ENCODE measurements around the gene TAP2. TPM values are rescaled to one million over a fixed set of nuclear protein-coding genes. Genes with fewer than 3 reads are reported as not detected.

Gene TAP2
- total RNA-seq, result 81.8 TPM
- long read RNA-seq, full-length matches to known transcripts, result 14 of 18 reads
- long read RNA-seq, partial matches to known transcripts, result 1 of 18 reads
- long read RNA-seq, other reads (novel, unspliced or antisense), result 3 of 18 reads

- H3K9me3 ChIP-seq, result no peaks in the 10 kb centered on the region
- peaks cover 42% of the 10 kb centered on the region for H3K4me1 ChIP-seq
- peak within 1 kb of the TSS; percentile 85 for H3K4me3 ChIP-seq
- peaks cover 55% of the 10 kb centered on the region for H3K36me3 ChIP-seq
- peak within 1 kb of the TSS; percentile 93 for H3K27ac ChIP-seq
- intact Hi-C loops (cut with DNase I), result no loop called here
- H3K27me3 ChIP-seq (ENCODE audit: low read depth), result no peaks in the 10 kb centered on the region
- DNase-seq, result peak; percentile 97
- peak; percentile 98 for TF ChIP-seq CTCF (IDR thresholded peaks at IDR 0.05)
- peak; percentile 97 to 99 for ATAC-seq
Observed at GRCh38 chr6:32838114-32838958, at the start of gene TAP2. TSS of gene TAP2 (minus strand) at chr6:32838739. CDS start at chr6:32838233, 506 bp downstream.

- Histone ChIP-seq H3K4me1 (peaks cover 13% of the 10 kb centered on the region), H3K4me3 (no peak overlapping the region), H3K27me3 (ENCODE audit: low read depth) (no peaks in the 10 kb centered on the region), H3K27ac (no peak overlapping the region), H3K36me3 (no peaks in the 10 kb centered on the region), H3K9me3 (no peaks in the 10 kb centered on the region)
- TF ChIP-seq CTCF (IDR thresholded peaks at IDR 0.05), result no peak
- intact Hi-C loops (cut with DNase I), result loop anchor here (10.0 kb wide), 1 partner anchor 97 kb away; no protein-coding TSS in a partner anchor
- DNase-seq (no peak), ATAC-seq (no peak)
Observed at GRCh38 chr6:32887616-32888015, 49.1 kb upstream of the TAP2 start.

GRCh38 chr6:32886681-32887383 is 48.3 kb upstream of the TAP2 start:
- no peak for DNase-seq
- Histone ChIP-seq H3K27ac (no peak overlapping the region), H3K27me3 (ENCODE audit: low read depth) (no peaks in the 10 kb centered on the region), H3K9me3 (no peaks in the 10 kb centered on the region), H3K4me3 (no peak overlapping the region), H3K4me1 (peaks cover 13% of the 10 kb centered on the region), H3K36me3 (no peaks in the 10 kb centered on the region)
- ATAC-seq, result no peak
- TF ChIP-seq CTCF (IDR thresholded peaks at IDR 0.05), result no peak
- intact Hi-C loops (cut with DNase I), result loop anchor here (10.0 kb wide), 1 partner anchor 98 kb away; no protein-coding TSS in a partner anchor

GRCh38 chr6:32885698-32886286 is 47.3 kb upstream of the TAP2 start:
- Histone ChIP-seq H3K4me3 (no peak overlapping the region), H3K4me1 (peaks cover 13% of the 10 kb centered on the region), H3K9me3 (no peaks in the 10 kb centered on the region), H3K36me3 (no peaks in the 10 kb centered on the region), H3K27ac (no peak overlapping the region), H3K27me3 (ENCODE audit: low read depth) (no peaks in the 10 kb centered on the region)
- intact Hi-C loops (cut with DNase I), result loop anchor here (10.0 kb wide), 1 partner anchor 99 kb away; no protein-coding TSS in a partner anchor
- peak; percentile 61 for TF ChIP-seq CTCF (IDR thresholded peaks at IDR 0.05)
- DNase-seq, result no peak
- peak; percentile 60 to 64 for ATAC-seq

- peak; percentile 64 for DNase-seq
- no peak for TF ChIP-seq CTCF (IDR thresholded peaks at IDR 0.05)
- peak; percentile 86 to 88 for ATAC-seq
- no peaks in the 10 kb centered on the region for H3K9me3 ChIP-seq
- H3K4me1 ChIP-seq, result peaks cover 13% of the 10 kb centered on the region
- H3K27ac ChIP-seq, result no peak overlapping the region
- H3K36me3 ChIP-seq, result no peaks in the 10 kb centered on the region
- H3K4me3 ChIP-seq, result no peak overlapping the region
- no peaks in the 10 kb centered on the region for H3K27me3 ChIP-seq (ENCODE audit: low read depth)
- intact Hi-C loops (cut with DNase I), result loop anchor here (10.0 kb wide), 1 partner anchor 101 kb away; no protein-coding TSS in a partner anchor
Observed at GRCh38 chr6:32883789-32884188, 45.2 kb upstream of the TAP2 start.
